Measurements from ENCODE around the gene GLCCI1. TPM values are rescaled to one million over a fixed set of nuclear protein-coding genes. Genes with fewer than 3 reads are reported as not detected.

The GLCCI1 gene
- polyA plus RNA-seq, 2 of the 4 experiments (the other 2 are of a cell fraction), result 1.2 to 2.8 TPM

- TF ChIP-seq RNF2 (IDR thresholded peaks at IDR 0.05; ENCODE audit: borderline replicate concordance, low read depth) (no peak), CHD4 (IDR thresholded peaks at IDR 0.05; ENCODE audit: borderline replicate concordance) (no peak), CBX2 (IDR thresholded peaks at IDR 0.05; ENCODE audit: borderline replicate concordance, low read depth) (no peak), HOXB5 (CRISPR knock-in tag; IDR thresholded peaks at IDR 0.05) (no peak), USF2 (IDR thresholded peaks at IDR 0.05) (no peak), RCOR1 (IDR thresholded peaks at IDR 0.05; ENCODE audit: low read depth, low read length) (no peak)
- no peak for FAIRE-seq
- 0 out of 3 replicates have a peak, but pooled peaks cover 2% of the 10 kb centered on the region for H3K4me1 ChIP-seq
- DNase-seq (ENCODE audit: low read depth in 1 of 2, low spot score in 1 of 2), result no peak
- ChIA-PET POLR2A (no interaction called here), CTCF (no interaction called here)
- no peak overlapping the region for H3K27ac ChIP-seq
- ATAC-seq, result no peak
- H3K4me2 ChIP-seq, result no peak overlapping the region
- H3K4me3 ChIP-seq, result no peak overlapping the region
- H3K9me3 ChIP-seq, result no peaks in the 10 kb centered on the region
These were observed 95.2 kb downstream of the GLCCI1 start for GRCh38 chr7:8063706-8064297.

- Histone ChIP-seq H3K4me2 (no peak overlapping the region), H3K9me3 (no peaks in the 10 kb centered on the region), H3K27ac (no peak overlapping the region), H3K4me3 (no peak overlapping the region), H3K4me1 (0 out of 3 replicates have a peak, but pooled peaks cover 2% of the 10 kb centered on the region)
- no peak for TF ChIP-seq HOXB13 (CRISPR knock-in tag; IDR thresholded peaks at IDR 0.05; ENCODE audit: low read depth)
- no peak for TF ChIP-seq CBX8 (IDR thresholded peaks at IDR 0.05)
- TF ChIP-seq CHD4 (IDR thresholded peaks at IDR 0.05; ENCODE audit: borderline replicate concordance), result no peak
- TF ChIP-seq FOSB (CRISPR knock-in tag; IDR thresholded peaks at IDR 0.05), result no peak
- no peak for TF ChIP-seq CEBPB (IDR thresholded peaks at IDR 0.05)
- TF ChIP-seq RFX5 (IDR thresholded peaks at IDR 0.05), result no peak
- no peak for TF ChIP-seq RARB (CRISPR knock-in tag; IDR thresholded peaks at IDR 0.05)
- no peak for TF ChIP-seq CBX2 (IDR thresholded peaks at IDR 0.05; ENCODE audit: borderline replicate concordance, low read depth)
- no peak for TF ChIP-seq ESRRA (IDR thresholded peaks at IDR 0.05; ENCODE audit: borderline replicate concordance, low read length)
- CTCF ChIA-PET, result no interaction called here
- POLR2A ChIA-PET, result no interaction called here
- no peak for FAIRE-seq
- ATAC-seq, result no peak
- no peak for DNase-seq (ENCODE audit: low read depth in 1 of 2, low spot score in 1 of 2)
- WGBS (ENCODE audit: missing lambda C conversion rate), result 75% methylated on average over 12 of the region's 12 CpGs
These were observed 96.2 kb downstream of the GLCCI1 start for GRCh38 chr7:8064828-8065227.

- FAIRE-seq, result no peak
- Histone ChIP-seq H3K4me3 (no peak overlapping the region), H3K4me2 (no peak overlapping the region), H3K27ac (no peak overlapping the region), H3K4me1 (0 out of 3 replicates have a peak, but pooled peaks cover 2% of the 10 kb centered on the region), H3K9me3 (no peaks in the 10 kb centered on the region)
- TF ChIP-seq RAD21 (conservative IDR thresholded peaks at IDR 0.05 in 1 of 2, IDR thresholded peaks at IDR 0.05 in 1 of 2), result no peak
- TF ChIP-seq NPAS2 (CRISPR knock-in tag; IDR thresholded peaks at IDR 0.05; ENCODE audit: borderline replicate concordance), result no peak
- no peak for TF ChIP-seq MAX (IDR thresholded peaks at IDR 0.05)
- no peak for TF ChIP-seq FOXS1 (CRISPR knock-in tag; IDR thresholded peaks at IDR 0.05)
- TF ChIP-seq RFX5 (IDR thresholded peaks at IDR 0.05), result no peak
- 33% methylated on average over 2 of the region's 2 CpGs for WGBS (ENCODE audit: missing lambda C conversion rate)
- DNase-seq (ENCODE audit: low read depth in 1 of 2, low spot score in 1 of 2), result no peak
- ChIA-PET CTCF (no interaction called here), POLR2A (no interaction called here)
- no peak for ATAC-seq
These were observed 96.8 kb downstream of the GLCCI1 start for GRCh38 chr7:8065356-8065813.

- ATAC-seq (no peak), DNase-seq (ENCODE audit: low read depth in 1 of 2, low spot score in 1 of 2) (no peak), FAIRE-seq (no peak)
- Histone ChIP-seq H3K4me1 (0 out of 3 replicates have a peak, but pooled peaks cover 2% of the 10 kb centered on the region), H3K4me3 (no peak overlapping the region), H3K27ac (no peak overlapping the region), H3K4me2 (no peak overlapping the region), H3K9me3 (no peaks in the 10 kb centered on the region)
- ChIA-PET CTCF (no interaction called here), POLR2A (no interaction called here)
- 54% methylated on average over 9 of the region's 12 CpGs for WGBS (ENCODE audit: missing lambda C conversion rate)
- TF ChIP-seq CHD2 (IDR thresholded peaks at IDR 0.05; ENCODE audit: low read length, partially characterized antibody) (no peak), RAD21 (conservative IDR thresholded peaks at IDR 0.05 in 1 of 2, IDR thresholded peaks at IDR 0.05 in 1 of 2) (no peak), E2F6 (IDR thresholded peaks at IDR 0.05; ENCODE audit: borderline replicate concordance, low read depth) (no peak), ELK1 (IDR thresholded peaks at IDR 0.05; ENCODE audit: low read depth, low read length) (no peak), HES2 (IDR thresholded peaks at IDR 0.05) (no peak)
These were observed 100.5 kb downstream of the GLCCI1 start for GRCh38 chr7:8068892-8069686.
